Activated T-helper 9 cell treated with anti-CD3 and anti-CD28 coated beads, Interleukin-2, amount 50 U/mL, for 16 hours (primary cell): ENCODE results near the gene KRTAP19-1.
"Not testable (repeated sequence)": the region's sequence is repeated elsewhere in the genome, so short reads cannot be mapped to it uniquely, and the experiment has no call there.

ENCODE experiments used
- DNase-seq: peaks from one replicate; pipeline ENCODE4 v3.0.0-alpha.2; 2020; ENCODE audit warnings: low read depth

The KRTAP19-1 gene

DNA sequence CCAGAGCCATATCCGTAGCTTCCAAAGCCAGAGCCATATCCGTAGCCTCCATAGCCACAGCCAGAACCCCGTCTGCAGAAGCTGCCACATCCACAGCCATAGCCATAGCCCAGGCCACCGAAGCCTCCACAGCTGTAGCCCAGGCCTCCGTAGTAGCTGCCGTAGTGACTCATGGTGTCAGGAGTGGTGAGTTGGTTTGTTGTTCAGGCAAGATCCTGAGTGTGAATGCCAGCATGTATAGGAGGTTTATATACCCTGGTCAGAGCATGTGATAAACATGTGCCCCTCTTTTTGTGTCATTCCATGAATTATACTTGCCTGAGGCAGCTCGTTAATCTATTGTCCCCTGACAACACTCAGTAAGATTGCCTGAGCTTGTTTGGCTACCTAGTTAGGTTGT lies at the start of gene KRTAP19-1:
Gene KRTAP19-1, minus strand, starts transcription at position 223 of the 400 bp plus-strand sequence. Its CDS starts 50 bp downstream, at position 173.
- no peak for DNase-seq

GRCh38 chr21:30518876-30519275 lies 38.7 kb upstream of the KRTAP19-1 start:
- no peak for DNase-seq

DNA sequence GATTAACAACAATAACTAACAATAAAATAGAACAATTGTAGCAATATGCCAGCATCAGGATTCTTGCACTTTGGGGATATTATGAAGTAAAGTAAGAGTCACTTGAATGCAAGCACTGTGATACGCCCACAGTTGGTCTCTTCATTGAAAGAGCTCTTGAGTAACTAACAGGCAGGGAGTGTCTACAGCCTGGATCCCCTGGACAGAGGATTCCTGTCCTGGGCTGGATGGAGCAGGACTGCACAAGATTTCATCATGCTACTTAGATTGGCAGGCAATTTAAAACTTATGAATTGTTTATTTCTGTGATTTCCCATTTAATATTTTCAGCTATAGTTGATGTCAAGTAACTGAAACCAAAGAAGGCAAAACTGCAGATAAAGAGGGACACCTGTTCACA lies 35.5 kb upstream of the KRTAP19-1 start:
- DNase-seq = no peak

GRCh38 chr21:30505621-30506205 lies 25.5 kb upstream of the KRTAP19-1 start:
- not testable (repeated sequence) for DNase-seq

DNA sequence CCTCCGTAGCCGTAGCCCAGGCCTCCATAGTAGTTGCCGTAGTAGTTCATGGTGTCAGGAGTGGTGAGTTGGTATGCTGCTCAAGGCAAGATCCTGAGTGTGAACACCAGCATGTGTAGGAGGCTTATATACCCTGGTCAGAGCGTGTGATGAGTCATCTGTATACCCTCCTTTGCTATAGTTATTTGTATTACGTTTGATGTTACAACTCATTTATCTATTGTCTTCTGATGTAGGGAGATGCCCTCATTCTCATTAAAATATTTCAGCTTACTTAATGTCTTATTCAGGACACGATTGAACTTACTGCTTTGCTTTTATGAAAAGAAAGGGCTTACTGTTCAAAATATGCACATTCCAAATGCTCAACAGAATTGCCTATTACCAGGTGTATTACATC lies 21.9 kb upstream of the KRTAP19-1 start, which contains the start of gene KRTAP19-5:
Gene KRTAP19-5, minus strand, starts transcription at position 101 of the 400 bp plus-strand sequence. Its CDS starts 51 bp downstream, at position 50.
- DNase-seq = no peak

DNA sequence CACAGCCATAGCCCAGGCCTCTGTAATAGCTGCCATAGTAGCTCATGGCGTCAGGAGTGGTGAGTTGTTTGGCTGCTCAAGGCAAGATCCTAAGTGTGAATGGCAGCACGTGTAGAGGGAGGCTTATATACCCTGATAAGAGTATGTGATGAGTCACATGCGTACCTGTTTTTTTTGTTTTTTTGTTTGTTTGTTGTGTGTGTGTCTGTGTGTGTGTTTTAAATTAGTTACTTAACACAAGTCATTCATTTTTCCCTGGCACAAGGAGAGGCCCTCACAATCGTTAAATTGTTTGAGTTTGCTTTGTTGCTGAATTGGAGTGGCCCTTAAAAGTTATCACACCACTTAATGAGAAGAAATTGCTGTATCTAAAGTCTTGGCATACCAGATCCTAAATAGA lies 16.9 kb upstream of the KRTAP19-1 start, which contains the start of gene KRTAP19-4:
Gene KRTAP19-4, minus strand, starts transcription at position 101 of the 400 bp plus-strand sequence. Its CDS starts 55 bp downstream, at position 46.
- DNase-seq = no peak

- DNase-seq = no peak
Measured at GRCh38 chr21:30491963-30492428, 11.8 kb upstream of the KRTAP19-1 start, which contains the start of gene KRTAP19-3. Gene KRTAP19-3, minus strand, starts transcription at chr21:30492013. Its CDS starts 56 bp downstream, at chr21:30491957.

GRCh38 chr21:30487336-30487735 lies 7.2 kb upstream of the KRTAP19-1 start, which contains the start of gene KRTAP19-2:
Gene KRTAP19-2, minus strand, starts transcription at chr21:30487436. Its CDS starts 88 bp downstream, at chr21:30487348.
- no peak for DNase-seq

DNA sequence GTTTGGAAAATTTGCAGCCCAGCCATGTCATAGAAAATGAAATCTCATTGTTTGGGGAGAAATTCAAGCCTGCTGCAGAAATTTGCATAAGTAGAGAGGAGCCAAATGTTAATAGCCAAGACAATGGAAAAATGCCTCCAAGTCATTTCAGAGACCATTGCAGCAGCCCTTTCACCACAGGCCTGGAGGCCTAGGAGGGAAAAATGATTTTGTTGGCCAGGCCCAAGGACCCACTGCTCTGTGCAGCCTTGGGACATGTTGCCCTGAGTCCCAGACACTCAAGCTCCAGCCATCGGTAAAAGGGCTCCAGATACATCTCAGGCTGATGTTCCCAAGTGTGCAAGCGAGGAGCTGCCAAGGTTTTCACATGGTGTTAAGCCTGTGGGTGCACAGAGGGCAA lies 6.0 kb upstream of the KRTAP19-1 start:
- DNase-seq = no peak

GRCh38 chr21:30482130-30482529 lies 2.0 kb upstream of the KRTAP19-1 start:
- no peak for DNase-seq

GRCh38 chr21:30479259-30479658 lies 908 bp downstream of the KRTAP19-1 start:
- no peak for DNase-seq

DNA sequence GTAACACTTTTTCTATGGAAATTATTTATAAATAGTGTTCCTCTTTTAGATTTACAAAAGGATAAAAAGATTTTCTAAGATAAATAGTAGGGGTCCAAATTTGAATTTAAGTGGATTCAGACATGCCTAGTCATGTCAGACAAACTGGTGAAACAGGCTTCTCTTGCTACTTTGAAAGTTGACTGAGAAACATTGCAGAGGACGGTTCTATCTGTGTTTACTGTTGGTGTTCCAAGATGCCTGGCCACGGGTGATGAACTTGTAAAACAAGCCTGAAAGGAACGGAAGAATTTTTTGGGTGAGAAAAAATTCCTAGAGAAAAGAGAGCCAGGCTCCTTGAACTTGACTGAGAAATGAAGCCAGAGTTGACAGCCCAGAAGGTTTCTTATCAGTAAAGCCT lies 2.2 kb downstream of the KRTAP19-1 start:
- no peak for DNase-seq

DNA sequence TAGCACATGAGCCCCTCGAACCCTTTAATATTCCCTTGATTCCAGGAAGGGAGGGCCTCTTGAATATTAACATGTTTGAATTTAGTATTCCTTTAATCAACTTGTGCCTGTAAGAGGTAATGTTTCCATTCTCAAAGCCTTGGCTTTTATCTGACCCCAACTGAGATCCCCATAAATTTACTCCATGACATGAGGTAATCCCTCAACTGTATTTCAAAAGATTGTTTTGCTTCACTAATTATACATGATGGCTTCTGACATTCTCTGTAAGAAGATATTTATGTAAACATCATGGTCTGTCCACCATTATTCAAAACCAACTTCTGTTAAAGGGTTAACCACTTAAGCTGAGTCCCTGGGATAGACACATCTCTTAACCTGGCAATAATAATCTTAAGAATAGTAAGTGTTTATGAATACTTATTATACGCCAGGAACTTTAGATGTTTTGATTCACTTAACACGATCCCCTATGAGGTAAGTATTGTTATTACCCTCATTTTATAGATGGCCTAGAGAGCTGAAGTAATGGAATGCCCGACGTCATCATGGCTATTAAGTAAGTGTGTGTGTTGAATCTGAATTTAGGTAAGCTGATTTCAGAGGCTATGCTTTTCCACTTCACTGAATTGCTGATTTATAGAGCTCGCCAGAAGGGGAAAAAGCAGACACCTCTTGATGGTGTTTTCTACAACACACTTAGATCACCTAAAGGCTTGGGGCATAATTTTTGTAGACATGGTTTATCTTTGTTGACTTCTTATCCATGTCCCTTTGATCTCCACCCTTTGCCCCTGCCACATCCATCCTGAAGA lies 11.1 kb downstream of the KRTAP19-1 start:
- DNase-seq = no peak

DNA sequence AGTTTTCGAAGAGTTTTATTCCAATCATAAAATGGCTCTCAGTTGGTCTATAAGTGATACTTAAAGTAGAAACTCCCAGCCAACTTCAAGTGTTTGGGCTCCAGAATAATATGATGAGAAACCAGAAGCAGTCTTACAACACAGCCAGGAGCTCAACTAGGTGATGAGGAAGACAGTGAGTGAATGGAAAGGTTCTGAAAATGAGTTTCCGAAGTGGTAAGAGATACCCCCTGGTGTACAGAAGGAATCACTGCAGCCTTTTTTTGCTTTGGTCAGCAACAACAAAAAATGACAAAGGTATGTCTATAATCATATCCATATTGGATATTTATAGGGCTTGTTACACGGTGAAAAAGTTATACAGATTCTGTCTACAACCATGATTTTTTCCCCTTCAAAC lies 16.5 kb downstream of the KRTAP19-1 start:
- DNase-seq = no peak

DNA sequence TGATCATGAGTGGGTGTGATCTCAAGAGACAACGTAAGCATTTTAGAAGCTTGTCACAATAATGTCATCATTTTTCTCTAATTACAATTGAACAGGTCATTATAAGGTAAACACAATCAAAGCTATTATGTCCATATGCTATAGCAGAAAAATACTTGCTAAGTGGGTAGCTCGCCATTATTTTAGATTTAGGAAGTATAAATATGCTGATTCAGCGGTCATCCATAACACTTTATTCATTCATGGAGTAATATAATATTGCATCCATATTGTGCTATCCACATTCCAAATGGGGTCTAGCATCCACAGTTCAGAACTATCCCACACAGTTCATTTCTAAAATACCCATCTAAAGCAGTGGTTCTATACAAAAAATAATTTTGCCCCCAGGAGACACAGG lies 31.7 kb downstream of the KRTAP19-1 start:
- no peak for DNase-seq

DNA sequence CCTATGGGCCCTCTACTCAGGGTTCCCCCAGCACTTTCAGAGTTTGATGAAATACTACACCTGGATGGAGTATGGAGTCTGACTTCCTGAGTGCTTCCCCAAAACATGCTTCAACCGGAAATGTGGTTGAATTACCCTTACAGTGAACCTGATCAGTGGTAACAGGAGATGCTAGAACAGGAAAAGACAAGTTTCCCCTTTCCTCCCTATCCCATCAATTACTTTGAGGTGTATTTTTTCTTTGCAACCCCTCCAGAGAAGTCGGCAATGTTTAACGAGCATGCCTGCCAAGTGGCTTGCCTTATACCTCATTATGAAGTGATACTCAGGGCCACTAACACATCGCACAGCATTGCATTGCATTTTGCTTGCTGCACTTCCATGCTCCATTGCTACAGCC lies 33.1 kb downstream of the KRTAP19-1 start:
- no peak for DNase-seq

- no peak for DNase-seq
Measured at GRCh38 chr21:30444204-30444603, 36.0 kb downstream of the KRTAP19-1 start.

GRCh38 chr21:30443226-30443625 lies 36.9 kb downstream of the KRTAP19-1 start:
- DNase-seq = no peak

DNA sequence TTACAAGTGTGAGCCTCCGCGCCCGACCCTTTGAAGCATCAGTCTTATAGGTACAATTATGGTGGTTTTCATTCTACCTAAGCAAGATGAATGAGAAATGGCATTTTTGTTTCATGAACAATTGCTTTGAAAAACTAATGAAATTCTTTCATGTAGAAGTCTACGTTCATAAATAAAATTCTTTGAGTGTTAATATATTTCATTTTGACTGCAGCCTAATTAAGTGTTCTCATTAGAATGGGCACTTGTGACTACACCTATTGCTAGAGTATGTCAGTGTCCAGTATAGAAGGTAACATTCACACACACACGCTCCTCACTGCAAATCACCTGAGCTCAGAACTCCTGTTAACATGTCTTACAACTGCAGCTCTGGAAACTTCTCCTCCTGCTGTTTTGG lies 40.2 kb downstream of the KRTAP19-1 start, which contains the start of gene KRTAP15-1:
Gene KRTAP15-1, plus strand, starts transcription at position 301 of the 400 bp plus-strand sequence. Its CDS starts 53 bp downstream, at position 354.
- no peak for DNase-seq

- no peak for DNase-seq
Measured at GRCh38 chr21:30437010-30437565, 43.1 kb downstream of the KRTAP19-1 start.

- DNase-seq = no peak
Measured at GRCh38 chr21:30434033-30434631, 46.0 kb downstream of the KRTAP19-1 start.

DNA sequence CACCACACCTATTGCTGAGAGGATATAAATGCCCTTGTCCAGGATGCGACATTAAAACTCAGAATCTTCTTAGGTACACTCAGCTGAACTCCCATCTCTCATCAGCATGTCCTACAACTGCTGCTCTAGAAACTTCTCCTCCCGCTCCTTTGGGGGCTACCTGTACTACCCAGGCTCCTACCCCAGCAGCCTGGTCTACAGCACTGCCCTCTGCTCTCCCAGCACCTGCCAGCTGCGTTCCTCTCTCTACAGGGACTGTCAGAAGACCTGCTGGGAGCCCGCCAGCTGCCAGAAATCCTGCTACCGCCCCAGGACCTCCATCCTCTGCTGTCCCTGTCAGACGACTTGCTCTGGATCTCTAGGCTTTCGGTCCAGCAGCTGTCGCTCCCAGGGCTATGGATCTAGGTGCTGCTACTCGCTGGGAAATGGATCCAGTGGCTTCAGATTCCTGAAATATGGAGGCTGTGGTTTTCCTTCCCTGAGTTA lies 50.0 kb downstream of the KRTAP19-1 start, which contains the start of gene KRTAP13-4:
Gene KRTAP13-4, plus strand, starts transcription at position 51 of the 486 bp plus-strand sequence. Its CDS starts 56 bp downstream, at position 107.
- no peak for DNase-seq
